ENCODE data around the gene FARP2. TPM values are rescaled to one million over a fixed set of nuclear protein-coding genes. Genes with fewer than 3 reads are reported as not detected.

The FARP2 gene
- total and polyA plus RNA-seq, 2 of the 13 experiments (the other 11 are each of a cell fraction or from before 2014, with no cell fraction given): 28.0 to 45.4 TPM

GRCh38 chr2:241430178-241430577, 74.1 kb downstream of the FARP2 start:
- CTCF ChIA-PET (ENCODE audit: low intra/inter-chr PET ratio, low total read pairs): no interaction called here
- ATAC-seq (no peak), FAIRE-seq (no peak), DNase-seq (ENCODE audit: low spot score) (no peak)
- in situ Hi-C loops (cut with HindIII; ENCODE audit: extremely low pct_ligation_motif_present, low pct_unique_long_range_greater_than_20kb) (no loop called here), intact Hi-C loops (cut with micrococcal nuclease; ENCODE audit: unreplicated experiment) (no loop called here)
- Histone ChIP-seq H3K9ac (ENCODE audit: insufficient read depth, low read depth, low read length) (no peak overlapping the region), H3K9me3 (ENCODE audit: low read length) (no peaks in the 10 kb centered on the region), H3K4me3 (replicated peaks in 1 of 3; ENCODE audit: insufficient read depth in 1 of 3, low read depth in 2 of 3, low read length in 3 of 3) (no peak overlapping the region), H3K79me2 (ENCODE audit: insufficient read depth, low read length) (no peaks in the 10 kb centered on the region), H4K20me1 (ENCODE audit: insufficient read depth, low read length) (no peaks in the 10 kb centered on the region; the same call in 1 of the 2 replicates), H3K36me3 (replicated peaks in 1 of 2; ENCODE audit: control insufficient read depth in 1 of 2, insufficient read depth in 2 of 2, low read length in 2 of 2) (peaks cover 17 to 44% of the 10 kb centered on the region in 2 experiments), H3K4me1 (ENCODE audit: insufficient read depth, low read length) (peaks cover 28% of the 10 kb centered on the region), H3K4me2 (ENCODE audit: low read depth, low read length) (no peak overlapping the region), H2AFZ (ENCODE audit: low read length) (no peak overlapping the region), H3K27ac (ENCODE audit: extremely low read length, insufficient read depth, low read length) (no peak overlapping the region), H3K27me3 (ENCODE audit: control insufficient read depth in 1 of 2, insufficient read depth in 2 of 2, low read length in 2 of 2) (no peaks in the 10 kb centered on the region)
- no TSS peak for BruUV-seq (replicated peaks)
- POLR2A ChIA-PET: no interaction called here
- 97% methylated on average over 2 of the region's 2 CpGs for WGBS (ENCODE audit: low lambda C conversion rate)
- TF ChIP-seq DNMT3B (CRISPR knock-in tag; conservative IDR thresholded peaks at IDR 0.05): no peak
- no peak for TF ChIP-seq GRHL1 (CRISPR knock-in tag; conservative IDR thresholded peaks at IDR 0.05)
- no peak for TF ChIP-seq MTA3 (CRISPR knock-in tag; IDR thresholded peaks at IDR 0.05)
- TF ChIP-seq KLF16 (CRISPR knock-in tag; IDR thresholded peaks at IDR 0.05): no peak
- no peak for TF ChIP-seq ZBTB21 (CRISPR knock-in tag; IDR thresholded peaks at IDR 0.05)
- peak; percentile 96 for TF ChIP-seq ZNF605 (CRISPR knock-in tag; IDR thresholded peaks at IDR 0.05)

All from HepG2 (cell line).